Liver (tissue), 9 donors: ENCODE data around the gene RABL6. TPM values are rescaled to one million over a fixed set of nuclear protein-coding genes. Genes with fewer than 3 reads are reported as not detected.

Experiments used
- DNase-seq: peaks from one replicate; pipeline ENCODE4 v3.0.0-alpha.2; 2017; ENCODE audit warnings: low spot score
- H3K27ac ChIP-seq, 2 donors: one replicate each; pipeline ENCODE4 v1.7.0; 2013; ENCODE audit warnings: inconsistent platforms in 2 of 2, low read length in 2 of 2, control low read depth in 1 of 2, low read depth in 1 of 2, mild to moderate bottlenecking in 1 of 2
- H3K27me3 ChIP-seq, 4 donors: one replicate each; pipeline versions ENCODE4 v1.6.1 to v1.7.0; 2013; ENCODE audit warnings: low read length in 3 of 4, inconsistent platforms in 1 of 4, mild to moderate bottlenecking in 1 of 4, moderate library complexity in 1 of 4; ENCODE audit not compliant: control insufficient read depth in 4 of 4, insufficient read depth in 4 of 4
- H3K36me3 ChIP-seq, 4 donors: one replicate each; pipeline versions ENCODE4 v1.6.1 to v1.7.0; 2013; ENCODE audit warnings: low read length in 3 of 4, mild to moderate bottlenecking in 3 of 4, low read depth in 1 of 4, moderate library complexity in 1 of 4; ENCODE audit not compliant: control insufficient read depth in 4 of 4, insufficient read depth in 3 of 4
- H3K4me1 ChIP-seq, 4 donors: one replicate each; pipeline versions ENCODE4 v1.6.1 to v1.7.0; 2013; ENCODE audit warnings: low read length in 3 of 4, mild to moderate bottlenecking in 3 of 4, moderate library complexity in 1 of 4; ENCODE audit not compliant: control insufficient read depth in 4 of 4, insufficient read depth in 4 of 4
- H3K4me3 ChIP-seq, 3 donors: one replicate each; pipeline versions ENCODE4 v1.6.1 to v1.7.0; 2013; ENCODE audit warnings: low read length in 3 of 3, control low read depth in 1 of 3, low read depth in 1 of 3, mild to moderate bottlenecking in 1 of 3
- H3K9ac ChIP-seq, 2 donors: one replicate each; pipeline ENCODE4 v1.7.0; 2013; ENCODE audit warnings: low read length in 2 of 2, mild to moderate bottlenecking in 2 of 2, moderate library complexity in 2 of 2, control low read depth in 1 of 2, low read depth in 1 of 2
- H3K9me3 ChIP-seq, 4 donors: one replicate each; pipeline versions ENCODE4 v1.6.1 to v1.7.0; 2013; ENCODE audit warnings: low read length in 3 of 4; ENCODE audit not compliant: control insufficient read depth in 4 of 4
- ATF3 ChIP-seq: IDR thresholded peaks from 2 replicates; pipeline ENCODE4 v1.6.1; 2016; ENCODE audit warnings: antibody characterized with exemption
- CTCF ChIP-seq: fragments of 150-350 bp; IDR thresholded peaks from 2 replicates; pipeline ENCODE4 v1.5.1; 2017; ENCODE audit warnings: improper control_type of control experiment, low read depth, low read length; ENCODE audit not compliant: missing input control
- EGR1 ChIP-seq, 2 donors: IDR thresholded peaks; 2 replicates each; pipeline ENCODE4 v1.6.1; 2016 to 2018; ENCODE audit warnings: antibody characterized with exemption in 2 of 2, low read depth in 2 of 2
- GABPA ChIP-seq, 2 donors: IDR thresholded peaks in 1 of 2; conservative IDR thresholded peaks in 1 of 2; 2 replicates each; pipeline ENCODE4 v1.6.1; 2016; ENCODE audit warnings: antibody characterized with exemption in 2 of 2, mild to moderate bottlenecking in 1 of 2, moderate library complexity in 1 of 2
- HNF4G ChIP-seq: IDR thresholded peaks from 2 replicates; pipeline ENCODE4 v1.6.1; 2016; ENCODE audit warnings: antibody characterized with exemption
- JUND ChIP-seq, 2 donors: IDR thresholded peaks; 2 replicates each; pipeline ENCODE4 v1.6.1; 2016; ENCODE audit warnings: antibody characterized with exemption in 2 of 2
- MAX ChIP-seq: IDR thresholded peaks from 2 replicates; pipeline ENCODE4 v1.6.1; 2016; ENCODE audit warnings: antibody characterized with exemption
- NR2F2 ChIP-seq: IDR thresholded peaks from 2 replicates; pipeline ENCODE4 v1.6.1; 2016; ENCODE audit warnings: antibody characterized with exemption
- REST ChIP-seq: IDR thresholded peaks from 2 replicates; pipeline ENCODE4 v1.6.1; 2016; ENCODE audit warnings: antibody characterized with exemption, mild to moderate bottlenecking
- RXRA ChIP-seq, 2 donors: IDR thresholded peaks; 2 replicates each; pipeline ENCODE4 v1.6.1; 2017 to 2018; ENCODE audit warnings: antibody characterized with exemption in 2 of 2, mild to moderate bottlenecking in 1 of 2
- SP1 ChIP-seq: IDR thresholded peaks from 2 replicates; pipeline ENCODE4 v1.6.1; 2018; ENCODE audit warnings: antibody characterized with exemption, mild to moderate bottlenecking
- ZBTB33 ChIP-seq: IDR thresholded peaks from 2 replicates; pipeline ENCODE4 v1.6.1; 2016; ENCODE audit warnings: antibody characterized with exemption
- WGBS: extraction: QIAGEN DNeasy Blood & Tissue Kit; methylation state at CpG from one replicate; pipeline ENCODE4 v1.1.7; 2013; 5-methylcytosine and 5-hydroxymethylcytosine counted together
- polyA plus RNA-seq, 2 donors: library from polyadenylated mRNA; stranded (reverse) in 1 of 2; unstranded in 1 of 2; fragments of 200-250 nt in 1 of 2; fragments of >200 nt in 1 of 2; fragmentation: Nextera tagmentation in 1 of 2; extraction: Ambion mirVana in 1 of 2; gene quantifications; one replicate each; pipeline versions ENCODE4 v1.2.1 to v1.2.3, GENCODE V29; 2013 to 2015
- total RNA-seq, 2 donors: library from RNA; depleted of rRNA; stranded (reverse); fragments of >200 nt; gene quantifications; one replicate each; pipeline ENCODE4 v1.2.3, GENCODE V29; 2014
- donor health status: healthy.
- donor health status: healthy.
- donor health status: healthy.
- donor health status: healthy.
- donor health status: healthy.

Gene RABL6
- total and polyA plus RNA-seq, 4 donors, result 3.6 to 32.6 (median 10.7) TPM

GRCh38 chr9:136815422-136815782 lies 7.7 kb downstream of the RABL6 start (continued):
- TF ChIP-seq CTCF, result no peak

- WGBS, result 71% methylated on average over 83 of the region's 83 CpGs
- no peak for DNase-seq
- no peak for TF ChIP-seq ATF3
- no peak for TF ChIP-seq GABPA (IDR thresholded peaks at IDR 0.05 in 1 of 2, conservative IDR thresholded peaks at IDR 0.05 in 1 of 2)
- TF ChIP-seq NR2F2, result no peak
- TF ChIP-seq ZBTB33, result no peak
- no peak for TF ChIP-seq JUND (IDR thresholded peaks at IDR 0.05)
- no peak for TF ChIP-seq HNF4G
- no peak for TF ChIP-seq REST
- no peaks in the 10 kb centered on the region for H3K4me1 ChIP-seq
- H3K27me3 ChIP-seq, result no peaks in the 10 kb centered on the region
- peaks cover 2 to 18% (median 9%) of the 10 kb centered on the region in 4 donors for H3K36me3 ChIP-seq
- H3K9ac ChIP-seq, result no peak overlapping the region
- H3K9me3 ChIP-seq, result no peaks in the 10 kb centered on the region
- H3K4me3 ChIP-seq, result peak overlapping the region in 1 of 3 donors; percentile 7
- H3K27ac ChIP-seq, result no peak overlapping the region
These were observed 13.4 kb downstream of the RABL6 start for GRCh38 chr9:136820971-136821825.

GRCh38 chr9:136821826-136822544 lies 14.2 kb downstream of the RABL6 start:
- Histone ChIP-seq H3K27ac (no peak overlapping the region), H3K27me3 (no peaks in the 10 kb centered on the region), H3K4me3 (peak overlapping the region in 1 of 3 donors; percentile 7), H3K4me1 (no peaks in the 10 kb centered on the region), H3K9ac (no peak overlapping the region), H3K9me3 (no peaks in the 10 kb centered on the region), H3K36me3 (peaks cover 2 to 26% (median 11%) of the 10 kb centered on the region in 4 donors)
- no peak for TF ChIP-seq JUND (IDR thresholded peaks at IDR 0.05)
- no peak for TF ChIP-seq RXRA (IDR thresholded peaks at IDR 0.05)
- no peak for TF ChIP-seq MAX
- TF ChIP-seq GABPA (IDR thresholded peaks at IDR 0.05 in 1 of 2, conservative IDR thresholded peaks at IDR 0.05 in 1 of 2), result no peak
- no peak for TF ChIP-seq EGR1 (IDR thresholded peaks at IDR 0.05; ENCODE audit: low read depth in 2 of 2)
- no peak for TF ChIP-seq HNF4G
- TF ChIP-seq SP1, result no peak
- 85% methylated on average over 42 of the region's 42 CpGs for WGBS
- DNase-seq, result no peak
